Measurements from ENCODE around the gene STAP2. TPM values are rescaled to one million over a fixed set of nuclear protein-coding genes. Genes with fewer than 3 reads are reported as not detected.

Gene STAP2
- polyA plus RNA-seq, 1 donor (not counting 4 experiments of a cell fraction or from before 2014, with no cell fraction given): 60.0 TPM

GRCh38 chr19:4300589-4300988 lies 38.0 kb downstream of the STAP2 start:
- H3K9me3 ChIP-seq (ENCODE audit: control insufficient read depth, low read depth, low read length): no peaks in the 10 kb centered on the region
- no peak overlapping the region for H3K4me3 ChIP-seq (ENCODE audit: control insufficient read depth in 2 of 3, extremely low read depth in 1 of 3, insufficient read depth in 2 of 3, low read depth in 1 of 3, low read length in 3 of 3)
- FAIRE-seq (no peak), DNase-seq (ENCODE audit: low read depth, low spot score) (no peak)
- peaks cover 6% of the 10 kb centered on the region for H3K27me3 ChIP-seq (ENCODE audit: control insufficient read depth, extremely low read depth, insufficient read depth, low read length)
- no peak overlapping the region for H3K27ac ChIP-seq (ENCODE audit: control insufficient read depth, insufficient read depth, low read length)
- TF ChIP-seq CTCF (optimal IDR thresholded peaks at IDR 0.05 in 1 of 3, IDR thresholded peaks at IDR 0.05 in 1 of 3, conservative IDR thresholded peaks at IDR 0.05 in 1 of 3; ENCODE audit: extremely low read depth in 1 of 3, insufficient read depth in 2 of 3, low read length in 3 of 3) (no peak), EZH2 (IDR thresholded peaks at IDR 0.05; ENCODE audit: low read length) (no peak)
- dilution Hi-C loops (cut with MboI; ENCODE audit: extremely low pct_ligation_motif_present, low sequenced_read_pairs): no loop called here
- no peaks in the 10 kb centered on the region for H4K20me1 ChIP-seq (ENCODE audit: control insufficient read depth, extremely low read depth, insufficient read depth, low read length)
- no peaks in the 10 kb centered on the region for H3K4me1 ChIP-seq (ENCODE audit: control insufficient read depth, extremely low read depth, insufficient read depth, low read length)
- H3K36me3 ChIP-seq (ENCODE audit: control insufficient read depth in 2 of 2, extremely low read depth in 1 of 2, insufficient read depth in 2 of 2, low read length in 2 of 2): no peaks in the 10 kb centered on the region
- no peak overlapping the region for H3K4me2 ChIP-seq (ENCODE audit: control insufficient read depth, extremely low read depth, insufficient read depth, low read depth, low read length)
- no peaks in the 10 kb centered on the region for H3K9me1 ChIP-seq (ENCODE audit: control insufficient read depth, extremely low read depth, insufficient read depth, low read length)
- no peaks in the 10 kb centered on the region for H3K79me2 ChIP-seq (ENCODE audit: control insufficient read depth, insufficient read depth, low read length)
- no peak overlapping the region for H3K9ac ChIP-seq (ENCODE audit: control insufficient read depth, extremely low read depth, insufficient read depth, low read length)
- H2AFZ ChIP-seq (ENCODE audit: control insufficient read depth, low read length): no peak overlapping the region

GRCh38 chr19:4298810-4299550 lies 39.6 kb downstream of the STAP2 start:
- no peaks in the 10 kb centered on the region for H4K20me1 ChIP-seq (ENCODE audit: control insufficient read depth, extremely low read depth, insufficient read depth, low read length)
- TF ChIP-seq CTCF (optimal IDR thresholded peaks at IDR 0.05 in 1 of 3, IDR thresholded peaks at IDR 0.05 in 1 of 3, conservative IDR thresholded peaks at IDR 0.05 in 1 of 3; ENCODE audit: extremely low read depth in 1 of 3, insufficient read depth in 2 of 3, low read length in 3 of 3) (no peak), EZH2 (IDR thresholded peaks at IDR 0.05; ENCODE audit: low read length) (no peak)
- H3K9me1 ChIP-seq (ENCODE audit: control insufficient read depth, extremely low read depth, insufficient read depth, low read length): no peaks in the 10 kb centered on the region
- no peak overlapping the region for H3K4me2 ChIP-seq (ENCODE audit: control insufficient read depth, extremely low read depth, insufficient read depth, low read depth, low read length)
- H3K9ac ChIP-seq (ENCODE audit: control insufficient read depth, extremely low read depth, insufficient read depth, low read length): no peak overlapping the region
- H3K27me3 ChIP-seq (ENCODE audit: control insufficient read depth, extremely low read depth, insufficient read depth, low read length): peaks cover 10% of the 10 kb centered on the region
- dilution Hi-C loops (cut with MboI; ENCODE audit: extremely low pct_ligation_motif_present, low sequenced_read_pairs): no loop called here
- no peaks in the 10 kb centered on the region for H3K9me3 ChIP-seq (ENCODE audit: control insufficient read depth, low read depth, low read length)
- DNase-seq (ENCODE audit: low read depth, low spot score): no peak
- no peak overlapping the region for H3K27ac ChIP-seq (ENCODE audit: control insufficient read depth, insufficient read depth, low read length)
- no peak overlapping the region for H3K4me3 ChIP-seq (ENCODE audit: control insufficient read depth in 2 of 3, extremely low read depth in 1 of 3, insufficient read depth in 2 of 3, low read depth in 1 of 3, low read length in 3 of 3)
- H3K79me2 ChIP-seq (ENCODE audit: control insufficient read depth, insufficient read depth, low read length): no peaks in the 10 kb centered on the region
- H3K36me3 ChIP-seq (ENCODE audit: control insufficient read depth in 2 of 2, extremely low read depth in 1 of 2, insufficient read depth in 2 of 2, low read length in 2 of 2): no peaks in the 10 kb centered on the region
- no peaks in the 10 kb centered on the region for H3K4me1 ChIP-seq (ENCODE audit: control insufficient read depth, extremely low read depth, insufficient read depth, low read length)
- H2AFZ ChIP-seq (ENCODE audit: control insufficient read depth, low read length): no peak overlapping the region
- no peak for FAIRE-seq
